ENCODE measurements around the gene EPHA7.

The EPHA7 gene

DNA sequence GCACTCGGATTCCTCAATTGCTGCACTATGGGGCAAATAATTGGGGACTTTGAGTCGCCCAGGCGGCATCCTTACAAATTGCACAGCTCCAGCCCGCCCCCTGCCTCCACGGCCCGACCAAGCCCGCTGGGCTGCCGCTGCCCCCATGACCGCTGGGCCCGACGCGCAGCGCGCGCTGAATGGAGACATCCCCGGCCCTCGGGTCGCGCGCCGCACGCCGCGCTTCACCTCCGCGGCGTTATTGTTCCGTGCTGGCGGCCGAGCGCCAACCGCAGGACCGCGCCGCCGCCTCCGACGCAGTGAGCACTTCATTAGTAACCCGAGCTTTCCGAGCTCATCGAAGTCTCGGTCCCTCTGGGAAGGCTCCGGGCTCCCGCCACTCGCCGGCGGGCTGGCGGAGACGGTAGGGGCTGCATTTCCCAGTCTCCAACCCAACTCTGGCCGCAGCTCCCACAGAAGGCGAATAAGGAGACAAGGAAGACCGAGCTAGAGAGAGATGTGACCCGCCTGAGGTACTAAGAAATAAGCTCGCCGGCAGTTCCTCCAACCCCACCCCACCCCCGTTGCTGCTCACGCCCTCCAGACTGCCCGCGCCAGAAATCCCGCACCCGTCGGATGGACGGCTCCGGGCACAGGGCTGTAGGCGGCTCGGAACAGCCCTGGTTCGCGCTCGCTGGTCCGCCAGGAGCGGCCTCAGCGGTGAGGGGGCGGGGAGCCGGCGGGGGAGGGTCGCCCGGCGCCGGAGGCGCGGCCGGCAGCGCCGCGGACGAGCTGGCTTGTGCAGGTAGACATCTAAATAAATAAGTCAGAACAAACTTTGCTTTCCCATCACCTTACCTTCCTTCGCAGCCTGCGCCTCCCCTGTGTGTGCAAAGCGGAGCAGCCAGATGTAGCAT lies 703 bp downstream of the EPHA7 start:
- Histone ChIP-seq H3F3A (ENCODE audit: control insufficient read depth, insufficient read depth) (no peaks in the 10 kb centered on the region), H3K36me3 (ENCODE audit: control insufficient read depth, low read length) (no peaks in the 10 kb centered on the region), H3K9me3 (ENCODE audit: control insufficient read depth, insufficient read depth, low read length) (no peaks in the 10 kb centered on the region; the same call in 1 of the 2 replicates), H3K27me3 (ENCODE audit: control insufficient read depth, low read length) (no peaks in the 10 kb centered on the region), H3K27ac (ENCODE audit: low read depth, low read length) (no peak overlapping the region), H3K4me3 (ENCODE audit: low read length) (no peak overlapping the region), H4K20me1 (ENCODE audit: control insufficient read depth, insufficient read depth, low read depth, low read length) (no peaks in the 10 kb centered on the region), H3K4me2 (ENCODE audit: low read length) (no peak overlapping the region), H3K4me1 (ENCODE audit: control insufficient read depth, low read length) (no peaks in the 10 kb centered on the region), H3K9me2 (replicated peaks; ENCODE audit: control insufficient read depth, low read length) (no peaks in the 10 kb centered on the region), H3K79me2 (ENCODE audit: control insufficient read depth, low read length) (no peaks in the 10 kb centered on the region)
- no peak for TF ChIP-seq EZH2phosphoT487 (IDR thresholded peaks at IDR 0.05; ENCODE audit: borderline replicate concordance, low read length)
- TF ChIP-seq, protein P1, sequence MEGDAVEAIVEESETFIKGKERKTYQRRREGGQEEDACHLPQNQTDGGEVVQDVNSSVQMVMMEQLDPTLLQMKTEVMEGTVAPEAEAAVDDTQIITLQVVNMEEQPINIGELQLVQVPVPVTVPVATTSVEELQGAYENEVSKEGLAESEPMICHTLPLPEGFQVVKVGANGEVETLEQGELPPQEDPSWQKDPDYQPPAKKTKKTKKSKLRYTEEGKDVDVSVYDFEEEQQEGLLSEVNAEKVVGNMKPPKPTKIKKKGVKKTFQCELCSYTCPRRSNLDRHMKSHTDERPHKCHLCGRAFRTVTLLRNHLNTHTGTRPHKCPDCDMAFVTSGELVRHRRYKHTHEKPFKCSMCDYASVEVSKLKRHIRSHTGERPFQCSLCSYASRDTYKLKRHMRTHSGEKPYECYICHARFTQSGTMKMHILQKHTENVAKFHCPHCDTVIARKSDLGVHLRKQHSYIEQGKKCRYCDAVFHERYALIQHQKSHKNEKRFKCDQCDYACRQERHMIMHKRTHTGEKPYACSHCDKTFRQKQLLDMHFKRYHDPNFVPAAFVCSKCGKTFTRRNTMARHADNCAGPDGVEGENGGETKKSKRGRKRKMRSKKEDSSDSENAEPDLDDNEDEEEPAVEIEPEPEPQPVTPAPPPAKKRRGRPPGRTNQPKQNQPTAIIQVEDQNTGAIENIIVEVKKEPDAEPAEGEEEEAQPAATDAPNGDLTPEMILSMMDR (IDR thresholded peaks at IDR 0.05; ENCODE audit: low read depth, low read length, poor library complexity, severe bottlenecking): no peak

DNA sequence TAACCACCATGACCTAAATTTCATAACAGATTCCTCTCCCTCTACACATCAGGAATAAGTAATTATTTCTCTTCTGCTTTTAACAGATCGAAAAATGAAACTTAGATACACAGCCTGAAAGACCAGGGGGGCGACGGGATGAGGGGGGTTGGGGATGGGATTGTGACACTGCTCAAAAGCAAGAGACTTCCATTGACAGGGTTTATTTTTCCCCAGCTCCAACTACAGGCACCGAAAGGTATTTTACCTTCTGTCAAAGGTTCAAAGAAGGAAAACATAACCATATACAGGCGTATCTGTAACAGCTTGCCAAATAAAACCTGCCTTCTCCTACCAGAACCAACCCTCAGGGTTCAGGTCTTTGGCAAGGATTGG lies 1.3 kb downstream of the EPHA7 start:
- H3K79me2 ChIP-seq (ENCODE audit: control insufficient read depth, low read length): no peaks in the 10 kb centered on the region
- H3K36me3 ChIP-seq (ENCODE audit: control insufficient read depth, low read length): no peaks in the 10 kb centered on the region
- no peaks in the 10 kb centered on the region; the same call in 1 of the 2 replicates for H3K9me3 ChIP-seq (ENCODE audit: control insufficient read depth, insufficient read depth, low read length)
- no peak overlapping the region for H3K4me2 ChIP-seq (ENCODE audit: low read length)
- H3K4me3 ChIP-seq (ENCODE audit: low read length): no peak overlapping the region
- no peaks in the 10 kb centered on the region for H3K9me2 ChIP-seq (replicated peaks; ENCODE audit: control insufficient read depth, low read length)
- no peaks in the 10 kb centered on the region for H4K20me1 ChIP-seq (ENCODE audit: control insufficient read depth, insufficient read depth, low read depth, low read length)
- H3K27ac ChIP-seq (ENCODE audit: low read depth, low read length): no peak overlapping the region
- H3K27me3 ChIP-seq (ENCODE audit: control insufficient read depth, low read length): no peaks in the 10 kb centered on the region
- no peak for TF ChIP-seq EZH2phosphoT487 (IDR thresholded peaks at IDR 0.05; ENCODE audit: borderline replicate concordance, low read length)
- TF ChIP-seq, protein P1 (IDR thresholded peaks at IDR 0.05; ENCODE audit: low read depth, low read length, poor library complexity, severe bottlenecking): no peak
- H3F3A ChIP-seq (ENCODE audit: control insufficient read depth, insufficient read depth): no peaks in the 10 kb centered on the region
- H3K4me1 ChIP-seq (ENCODE audit: control insufficient read depth, low read length): no peaks in the 10 kb centered on the region

DNA sequence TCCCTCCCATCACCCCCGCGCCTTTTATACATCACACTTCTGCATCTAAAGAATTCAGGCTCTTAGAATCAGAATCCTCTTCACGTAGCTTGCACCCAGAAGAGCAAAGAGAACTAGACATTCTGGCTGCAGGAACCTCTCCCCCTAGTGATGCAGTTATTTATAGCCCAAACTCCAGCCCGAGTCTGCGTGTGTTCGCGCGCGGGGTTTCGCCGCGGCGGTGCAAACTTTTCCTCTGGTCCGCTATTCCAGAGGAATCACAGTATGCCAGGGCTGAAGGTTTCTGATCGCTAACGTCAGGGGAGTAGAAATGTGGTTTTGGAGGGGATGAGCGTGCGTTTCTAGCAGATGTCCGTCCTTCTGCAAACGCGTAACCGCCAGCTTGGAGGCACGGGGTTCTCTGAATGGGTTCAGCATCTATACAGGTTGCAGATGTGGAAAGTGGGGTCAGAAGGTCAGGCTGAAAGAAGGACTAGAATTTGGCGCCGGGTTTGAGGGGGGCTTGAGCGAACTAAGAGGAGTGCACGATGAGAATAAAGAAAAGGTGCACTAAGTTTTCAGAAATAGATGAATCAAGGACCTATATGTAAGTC lies 1.8 kb downstream of the EPHA7 start:
- Histone ChIP-seq H3K9me2 (replicated peaks; ENCODE audit: control insufficient read depth, low read length) (no peaks in the 10 kb centered on the region), H3K79me2 (ENCODE audit: control insufficient read depth, low read length) (no peaks in the 10 kb centered on the region), H3K36me3 (ENCODE audit: control insufficient read depth, low read length) (no peaks in the 10 kb centered on the region), H3K27ac (ENCODE audit: low read depth, low read length) (no peak overlapping the region), H3K4me2 (ENCODE audit: low read length) (no peak overlapping the region), H3K4me1 (ENCODE audit: control insufficient read depth, low read length) (no peaks in the 10 kb centered on the region), H4K20me1 (ENCODE audit: control insufficient read depth, insufficient read depth, low read depth, low read length) (no peaks in the 10 kb centered on the region), H3K9me3 (ENCODE audit: control insufficient read depth, insufficient read depth, low read length) (no peaks in the 10 kb centered on the region; the same call in 1 of the 2 replicates), H3K4me3 (ENCODE audit: low read length) (no peak overlapping the region), H3K27me3 (ENCODE audit: control insufficient read depth, low read length) (no peaks in the 10 kb centered on the region), H3F3A (ENCODE audit: control insufficient read depth, insufficient read depth) (no peaks in the 10 kb centered on the region)
- no peak for TF ChIP-seq EZH2phosphoT487 (IDR thresholded peaks at IDR 0.05; ENCODE audit: borderline replicate concordance, low read length)
- TF ChIP-seq, protein P1 (IDR thresholded peaks at IDR 0.05; ENCODE audit: low read depth, low read length, poor library complexity, severe bottlenecking): no peak

Measured in DOHH2 (cell line).